Activated CD8-positive, alpha-beta T cell treated with anti-CD3 and anti-CD28 coated beads for 36 hours (primary cell): ENCODE results near the gene TEX29. TPM values are rescaled to one million over a fixed set of nuclear protein-coding genes. Genes with fewer than 3 reads are reported as not detected.

Experiments used
- ATAC-seq: fragments of 200-7000 bp; cut with Tn5 transposase; one replicate; pipeline ENCODE4 v1.10.0; 2021; ENCODE audit warnings: mild to moderate bottlenecking, moderate library complexity
- CTCF ChIA-PET: fragments of 350-600 bp; sonication (Branson Sonifier 250); formaldehyde crosslinking; loops from one replicate; lab custom pipeline; 2021; ENCODE audit warnings: antibody characterized with exemption; lab: Charles Lee
- POLR2A ChIA-PET: fragments of 350-600 bp; sonication (Branson Sonifier 250); formaldehyde crosslinking; loops from one replicate; lab custom pipeline; 2021; ENCODE audit warnings: antibody characterized with exemption; lab: Charles Lee
- DNase-seq: peaks from one replicate; pipeline ENCODE4 v3.0.0-alpha.2; 2020
- H3K27ac Mint-ChIP-seq: one replicate; pipeline ENCODE4 v1.8.0; 2021; ENCODE audit warnings: mild to moderate bottlenecking, mixed read lengths
- H3K27me3 Mint-ChIP-seq: one replicate; pipeline ENCODE4 v1.8.0; 2021; ENCODE audit warnings: mixed read lengths
- H3K36me3 Mint-ChIP-seq: one replicate; pipeline ENCODE4 v1.8.0; 2021; ENCODE audit warnings: low read depth, mixed read lengths
- H3K4me1 Mint-ChIP-seq: one replicate; pipeline ENCODE4 v1.8.0; 2021; ENCODE audit warnings: low read depth, mixed read lengths
- H3K4me3 Mint-ChIP-seq: one replicate; pipeline ENCODE4 v1.8.0; 2021; ENCODE audit warnings: mild to moderate bottlenecking, moderate library complexity, mixed read lengths
- H3K9me3 Mint-ChIP-seq: one replicate; pipeline ENCODE4 v1.8.0; 2021; ENCODE audit warnings: mixed read lengths
- intact Hi-C: fragments of 100-400 bp; cut with micrococcal nuclease; formaldehyde crosslinking; loops from one replicate; pipeline ENCODE4 v1.10.0; 2022
- total RNA-seq, 2 experiments: library from RNA; stranded (reverse); gene quantifications; one replicate each; pipeline ENCODE4 v1.2.3, GENCODE V29; 2021
- TF ChIP-seq, protein P1 (sequence below): fragments of 200-600 bp; IDR thresholded peaks from one replicate; pipeline ENCODE4 v1.8.0; 2022; ENCODE audit warnings: antibody characterized with exemption, mild to moderate bottlenecking

TEX29 gene
- total RNA-seq, 2 experiments from 2014 or later = 0.50 to 0.67 TPM

- no peaks in the 10 kb centered on the region for H3K27me3 Mint-ChIP-seq
- CTCF ChIA-PET = no interaction called here
- POLR2A ChIA-PET = no interaction called here
- peaks cover 19% of the 10 kb centered on the region for H3K4me1 Mint-ChIP-seq
- DNase-seq (no peak), ATAC-seq (peak; percentile 34)
- H3K9me3 Mint-ChIP-seq = no peaks in the 10 kb centered on the region
- intact Hi-C loops = no loop called here
- H3K27ac Mint-ChIP-seq = peak overlapping the region; percentile 7
- no peak overlapping the region for H3K4me3 Mint-ChIP-seq
- TF ChIP-seq, protein P1, sequence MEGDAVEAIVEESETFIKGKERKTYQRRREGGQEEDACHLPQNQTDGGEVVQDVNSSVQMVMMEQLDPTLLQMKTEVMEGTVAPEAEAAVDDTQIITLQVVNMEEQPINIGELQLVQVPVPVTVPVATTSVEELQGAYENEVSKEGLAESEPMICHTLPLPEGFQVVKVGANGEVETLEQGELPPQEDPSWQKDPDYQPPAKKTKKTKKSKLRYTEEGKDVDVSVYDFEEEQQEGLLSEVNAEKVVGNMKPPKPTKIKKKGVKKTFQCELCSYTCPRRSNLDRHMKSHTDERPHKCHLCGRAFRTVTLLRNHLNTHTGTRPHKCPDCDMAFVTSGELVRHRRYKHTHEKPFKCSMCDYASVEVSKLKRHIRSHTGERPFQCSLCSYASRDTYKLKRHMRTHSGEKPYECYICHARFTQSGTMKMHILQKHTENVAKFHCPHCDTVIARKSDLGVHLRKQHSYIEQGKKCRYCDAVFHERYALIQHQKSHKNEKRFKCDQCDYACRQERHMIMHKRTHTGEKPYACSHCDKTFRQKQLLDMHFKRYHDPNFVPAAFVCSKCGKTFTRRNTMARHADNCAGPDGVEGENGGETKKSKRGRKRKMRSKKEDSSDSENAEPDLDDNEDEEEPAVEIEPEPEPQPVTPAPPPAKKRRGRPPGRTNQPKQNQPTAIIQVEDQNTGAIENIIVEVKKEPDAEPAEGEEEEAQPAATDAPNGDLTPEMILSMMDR = no peak
- peaks cover 34% of the 10 kb centered on the region for H3K36me3 Mint-ChIP-seq
These were observed 44.3 kb upstream of the TEX29 start for GRCh38 chr13:111275995-111276618.

GRCh38 chr13:111278258-111278657 is 42.2 kb upstream of the TEX29 start:
- Mint-ChIP-seq H3K27me3 (no peaks in the 10 kb centered on the region), H3K4me1 (peaks cover 19% of the 10 kb centered on the region), H3K36me3 (peaks cover 43% of the 10 kb centered on the region), H3K9me3 (no peaks in the 10 kb centered on the region), H3K27ac (no peak overlapping the region), H3K4me3 (no peak overlapping the region)
- no peak for DNase-seq
- ChIA-PET CTCF (no interaction called here), POLR2A (no interaction called here)
- no peak for ATAC-seq
- intact Hi-C loops = no loop called here
- TF ChIP-seq, protein P1 = no peak

DNA sequence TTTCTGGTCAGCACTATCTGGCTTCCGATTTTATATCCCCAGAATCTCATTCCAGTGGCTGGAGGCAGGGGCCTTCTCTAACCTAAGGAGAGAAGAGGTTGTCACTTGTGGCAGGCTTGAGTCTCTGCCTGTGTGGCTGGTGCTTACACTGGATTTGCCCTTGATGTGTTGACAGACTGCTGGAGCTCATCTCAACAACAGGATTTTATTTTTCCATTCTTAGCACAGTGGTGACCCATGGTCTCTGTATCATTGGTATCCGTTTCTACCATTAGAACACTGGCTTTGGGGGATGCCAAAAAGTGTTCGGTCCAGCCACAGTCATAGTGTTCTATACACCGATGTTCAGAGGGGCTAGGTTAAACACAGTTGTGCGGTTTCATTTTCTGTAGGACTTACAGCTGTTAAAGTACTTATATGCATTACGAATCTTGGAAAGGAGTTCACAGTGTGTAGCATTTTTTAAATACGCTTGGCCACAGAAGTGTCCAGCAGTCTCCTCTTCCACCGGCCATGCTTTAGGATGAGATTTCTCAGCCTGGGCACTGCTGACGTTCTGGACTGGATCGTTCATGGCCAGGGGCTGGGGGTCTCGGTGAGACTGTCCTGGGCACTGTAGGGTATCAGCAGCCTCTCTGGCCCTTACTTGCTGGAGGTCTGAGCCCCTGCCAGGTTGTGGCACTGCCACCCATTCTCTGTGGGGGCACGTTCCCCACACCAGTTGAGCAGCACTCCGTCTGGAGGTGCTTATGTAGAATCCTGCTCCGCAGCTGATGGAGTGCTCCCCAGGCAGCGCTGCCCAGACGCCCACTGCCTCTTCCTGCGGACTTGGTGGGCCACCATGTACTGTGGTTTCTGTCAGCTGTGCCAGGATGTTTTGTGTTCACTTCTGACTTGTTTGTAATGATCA is 41.4 kb upstream of the TEX29 start:
- peaks cover 19% of the 10 kb centered on the region for H3K4me1 Mint-ChIP-seq
- intact Hi-C loops = no loop called here
- H3K27me3 Mint-ChIP-seq = no peaks in the 10 kb centered on the region
- H3K4me3 Mint-ChIP-seq = no peak overlapping the region
- TF ChIP-seq, protein P1 = no peak
- DNase-seq (no peak), ATAC-seq (no peak)
- ChIA-PET CTCF (no interaction called here), POLR2A (interaction anchor here (0.8 kb wide), 1 partner anchor 364 kb away, joined by 3 read pairs; the partner anchor contains the start of gene ANKRD10)
- H3K27ac Mint-ChIP-seq = peak overlapping the region; percentile 16
- H3K36me3 Mint-ChIP-seq = peaks cover 49% of the 10 kb centered on the region
- no peaks in the 10 kb centered on the region for H3K9me3 Mint-ChIP-seq

DNA sequence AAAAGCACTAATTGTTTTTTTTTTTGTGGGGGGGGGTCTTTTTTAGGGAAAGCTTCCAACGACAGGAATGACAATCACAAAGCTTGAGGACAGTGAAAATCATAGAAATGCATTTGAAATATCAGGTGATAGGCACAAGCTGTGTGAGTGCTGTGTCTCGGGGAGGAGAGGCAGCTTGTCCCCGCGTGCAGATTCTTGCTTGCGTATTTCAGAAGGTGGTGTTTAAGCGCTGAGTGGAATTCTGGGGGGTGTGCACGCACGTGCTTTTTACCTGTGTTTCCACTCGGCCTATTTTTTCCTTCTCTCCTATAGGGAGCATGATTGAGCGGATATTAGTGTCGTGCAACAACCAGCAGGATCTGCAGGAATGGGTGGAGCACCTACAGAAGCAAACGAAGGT is 40.2 kb upstream of the TEX29 start:
- intact Hi-C loops = no loop called here
- H3K9me3 Mint-ChIP-seq = no peaks in the 10 kb centered on the region
- H3K4me1 Mint-ChIP-seq = peaks cover 15% of the 10 kb centered on the region
- no peak overlapping the region for H3K4me3 Mint-ChIP-seq
- no peaks in the 10 kb centered on the region for H3K27me3 Mint-ChIP-seq
- ATAC-seq (no peak), DNase-seq (no peak)
- H3K36me3 Mint-ChIP-seq = peaks cover 53% of the 10 kb centered on the region
- TF ChIP-seq, protein P1 = no peak
- no peak overlapping the region for H3K27ac Mint-ChIP-seq
- ChIA-PET CTCF (interaction anchor here (0.6 to 1.4 kb wide), 2 partner anchors 50 to 212 kb away, joined by 3 to 7 read pairs; no protein-coding TSS in a partner anchor), POLR2A (interaction anchor here (0.7 kb wide), 1 partner anchor 1085 kb away, joined by 3 read pairs; no protein-coding TSS in a partner anchor)
